K562 (cell line): Measurements from ENCODE around the gene MYLK4. TPM values are rescaled to one million over a fixed set of nuclear protein-coding genes. Genes with fewer than 3 reads are reported as not detected.

Experiments used
- ESRRB ChIP-seq: fragments of 250-450 bp; sonication (Bioruptor Pico); IDR thresholded peaks from 2 replicates; pipeline ENCODE4 v1.5.0; 2020; ENCODE audit warnings: mild to moderate bottlenecking, moderate library complexity, borderline replicate concordance
- ETV1 ChIP-seq: fragments of 450-650 bp; conservative IDR thresholded peaks from 2 replicates; pipeline ENCODE4 v1.6.1; 2016; ENCODE audit warnings: missing genetic modification characterization, control low read depth, low read depth, missing compliant biosample characterization
- FOXK1 ChIP-seq: sonication (generic); formaldehyde crosslinking; IDR thresholded peaks from 2 replicates; pipeline ENCODE4 v1.8.0; 2022; ENCODE audit warnings: missing genetic modification reagents, mild to moderate bottlenecking, borderline replicate concordance
- HES1 ChIP-seq: fragments of 450-650 bp; IDR thresholded peaks from 2 replicates; pipeline ENCODE4 v1.6.1; 2016; ENCODE audit warnings: low read depth, mild to moderate bottlenecking, moderate library complexity
- HMBOX1 ChIP-seq: sonication (generic); IDR thresholded peaks from 2 replicates; pipeline ENCODE4 v1.6.1; 2016
- MAFK ChIP-seq: IDR thresholded peaks from 2 replicates; pipeline ENCODE4 v1.6.1; 2011; ENCODE audit warnings: low read length, improper control_type of control experiment
- PCBP1 ChIP-seq: fragments of 200-400 bp; formaldehyde crosslinking; IDR thresholded peaks from 2 replicates; pipeline ENCODE4 v1.6.1; 2018; ENCODE audit warnings: mild to moderate bottlenecking, low read depth, low read length; ENCODE audit not compliant: poor library complexity, severe bottlenecking
- POLR3G ChIP-seq: IDR thresholded peaks from 2 replicates; pipeline ENCODE4 v1.6.1; 2011; ENCODE audit not compliant: insufficient read length, insufficient replicate concordance; ENCODE audit errors: extremely low read depth
- PTBP1 ChIP-seq: fragments of 200-400 bp; formaldehyde crosslinking; IDR thresholded peaks from 2 replicates; pipeline ENCODE4 v1.6.1; 2017; ENCODE audit warnings: low read depth, low read length
- SUPT5H ChIP-seq: fragments of 450-650 bp; IDR thresholded peaks from 2 replicates; pipeline ENCODE4 v1.6.1; 2016
- ZBTB1 ChIP-seq: sonication (generic); formaldehyde crosslinking; IDR thresholded peaks from 2 replicates; pipeline ENCODE4 v1.8.1; 2023; ENCODE audit warnings: missing genetic modification reagents, low read depth, mild to moderate bottlenecking, borderline replicate concordance
- ZNF232 ChIP-seq: sonication (generic); formaldehyde crosslinking; IDR thresholded peaks from 2 replicates; pipeline ENCODE4 v1.8.0; 2022; ENCODE audit warnings: mild to moderate bottlenecking, missing genetic modification reagents
- ZNF239 ChIP-seq: fragments of 250-450 bp; sonication (Bioruptor Pico); IDR thresholded peaks from 2 replicates; pipeline ENCODE4 v1.4.0; 2020; ENCODE audit warnings: mild to moderate bottlenecking
- ZNF354B ChIP-seq: fragments of 250-450 bp; sonication (Bioruptor Pico); IDR thresholded peaks from 2 replicates; pipeline ENCODE4 v1.4.0; 2020
- ZNF586 ChIP-seq: fragments of 450-650 bp; formaldehyde crosslinking; conservative IDR thresholded peaks from 2 replicates; pipeline ENCODE4 v1.4.0; 2020; ENCODE audit warnings: mild to moderate bottlenecking, moderate library complexity
- ZNF76 ChIP-seq: fragments of 250-450 bp; sonication (Bioruptor Pico); IDR thresholded peaks from 2 replicates; pipeline ENCODE4 v1.4.0; 2020; ENCODE audit warnings: mild to moderate bottlenecking, moderate library complexity, borderline replicate concordance
- polyA plus RNA-seq, 8 experiments: library from polyadenylated mRNA; depleted of rRNA in 4 of 8; stranded (reverse) in 5 of 8; unstranded in 3 of 8; fragments of >200 nt; fragmentation: Nextera tagmentation in 2 of 8; fragmentation: Illumina TruSeq in 1 of 8; extraction: Ambion mirVana in 2 of 8; extraction: Trizol in 1 of 8; gene quantifications; 2 replicates each; pipeline versions ENCODE4 v1.2.1 to v1.2.3, GENCODE V29; 2011 to 2014; ENCODE audit warnings: inconsistent platforms in 1 of 8, missing spikeins in 1 of 8
- total RNA-seq, 7 experiments: library from RNA; depleted of rRNA in 6 of 7; stranded (reverse); fragments of >200 nt in 6 of 7; fragmentation: Illumina TruSeq in 2 of 7; extraction: Trizol in 2 of 7; gene quantifications; 2 replicates each; pipeline versions ENCODE4 v1.2.1 to v1.2.3, GENCODE V29; 2011 to 2021; ENCODE audit warnings: low replicate concordance in 1 of 7
- TF ChIP-seq, protein P1 (sequence below): fragments of 200-600 bp; sonication (generic); IDR thresholded peaks from one replicate; pipeline ENCODE4 v1.6.1; 2012; ENCODE audit warnings: mild to moderate bottlenecking, low read depth, low read length, inconsistent platforms

The MYLK4 gene
- total and polyA plus RNA-seq, 9 of the 15 experiments (the other 6 are each of a cell fraction or from before 2014, with no cell fraction given): 0.01 to 0.15 (median 0.06) TPM

DNA sequence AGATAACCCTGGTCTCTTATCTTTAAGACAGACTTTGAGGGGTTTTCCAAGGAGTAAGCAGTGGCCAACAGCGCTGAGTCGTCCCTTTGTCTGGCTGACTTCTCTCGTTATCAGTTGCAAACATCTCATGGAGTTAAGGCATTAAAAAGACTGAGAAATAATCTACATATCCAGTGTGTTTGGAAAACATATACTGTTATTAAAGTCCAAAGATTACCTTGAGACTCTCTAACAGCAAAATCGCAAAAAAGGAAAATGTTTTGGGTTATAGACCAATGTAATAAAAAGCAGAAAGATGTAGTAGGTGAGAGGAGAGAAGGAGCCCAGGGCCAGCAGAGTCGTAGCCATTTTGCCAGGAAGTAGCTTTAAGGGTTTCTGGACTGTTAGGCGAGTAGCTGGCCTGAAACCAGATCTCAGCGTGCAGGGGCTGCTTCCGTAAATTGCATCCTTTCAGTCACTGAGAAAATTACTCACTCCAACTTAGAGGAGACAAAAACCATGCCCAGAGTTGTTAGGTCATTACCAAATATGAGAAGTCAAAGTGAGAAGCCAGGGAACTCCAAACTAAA is 24.6 kb downstream of the MYLK4 start (continued):
- TF ChIP-seq HES1 (no peak), ZBTB1 (CRISPR knock-in tag) (no peak), ESRRB (no peak), HMBOX1 (no peak), SUPT5H (no peak), ZNF76 (peak; percentile 12; the same call in 1 of the 2 replicates), MAFK (no peak), ZNF354B (CRISPR knock-in tag) (no peak), FOXK1 (CRISPR knock-in tag) (no peak), ZNF232 (CRISPR knock-in tag) (no peak), ZNF239 (CRISPR knock-in tag) (peak; percentile 12; the same call in 1 of the 2 replicates), POLR3G (no peak), ZNF586 (no peak), PCBP1 (no peak), ETV1 (tag) (no peak), PTBP1 (no peak)
- TF ChIP-seq, protein P1, sequence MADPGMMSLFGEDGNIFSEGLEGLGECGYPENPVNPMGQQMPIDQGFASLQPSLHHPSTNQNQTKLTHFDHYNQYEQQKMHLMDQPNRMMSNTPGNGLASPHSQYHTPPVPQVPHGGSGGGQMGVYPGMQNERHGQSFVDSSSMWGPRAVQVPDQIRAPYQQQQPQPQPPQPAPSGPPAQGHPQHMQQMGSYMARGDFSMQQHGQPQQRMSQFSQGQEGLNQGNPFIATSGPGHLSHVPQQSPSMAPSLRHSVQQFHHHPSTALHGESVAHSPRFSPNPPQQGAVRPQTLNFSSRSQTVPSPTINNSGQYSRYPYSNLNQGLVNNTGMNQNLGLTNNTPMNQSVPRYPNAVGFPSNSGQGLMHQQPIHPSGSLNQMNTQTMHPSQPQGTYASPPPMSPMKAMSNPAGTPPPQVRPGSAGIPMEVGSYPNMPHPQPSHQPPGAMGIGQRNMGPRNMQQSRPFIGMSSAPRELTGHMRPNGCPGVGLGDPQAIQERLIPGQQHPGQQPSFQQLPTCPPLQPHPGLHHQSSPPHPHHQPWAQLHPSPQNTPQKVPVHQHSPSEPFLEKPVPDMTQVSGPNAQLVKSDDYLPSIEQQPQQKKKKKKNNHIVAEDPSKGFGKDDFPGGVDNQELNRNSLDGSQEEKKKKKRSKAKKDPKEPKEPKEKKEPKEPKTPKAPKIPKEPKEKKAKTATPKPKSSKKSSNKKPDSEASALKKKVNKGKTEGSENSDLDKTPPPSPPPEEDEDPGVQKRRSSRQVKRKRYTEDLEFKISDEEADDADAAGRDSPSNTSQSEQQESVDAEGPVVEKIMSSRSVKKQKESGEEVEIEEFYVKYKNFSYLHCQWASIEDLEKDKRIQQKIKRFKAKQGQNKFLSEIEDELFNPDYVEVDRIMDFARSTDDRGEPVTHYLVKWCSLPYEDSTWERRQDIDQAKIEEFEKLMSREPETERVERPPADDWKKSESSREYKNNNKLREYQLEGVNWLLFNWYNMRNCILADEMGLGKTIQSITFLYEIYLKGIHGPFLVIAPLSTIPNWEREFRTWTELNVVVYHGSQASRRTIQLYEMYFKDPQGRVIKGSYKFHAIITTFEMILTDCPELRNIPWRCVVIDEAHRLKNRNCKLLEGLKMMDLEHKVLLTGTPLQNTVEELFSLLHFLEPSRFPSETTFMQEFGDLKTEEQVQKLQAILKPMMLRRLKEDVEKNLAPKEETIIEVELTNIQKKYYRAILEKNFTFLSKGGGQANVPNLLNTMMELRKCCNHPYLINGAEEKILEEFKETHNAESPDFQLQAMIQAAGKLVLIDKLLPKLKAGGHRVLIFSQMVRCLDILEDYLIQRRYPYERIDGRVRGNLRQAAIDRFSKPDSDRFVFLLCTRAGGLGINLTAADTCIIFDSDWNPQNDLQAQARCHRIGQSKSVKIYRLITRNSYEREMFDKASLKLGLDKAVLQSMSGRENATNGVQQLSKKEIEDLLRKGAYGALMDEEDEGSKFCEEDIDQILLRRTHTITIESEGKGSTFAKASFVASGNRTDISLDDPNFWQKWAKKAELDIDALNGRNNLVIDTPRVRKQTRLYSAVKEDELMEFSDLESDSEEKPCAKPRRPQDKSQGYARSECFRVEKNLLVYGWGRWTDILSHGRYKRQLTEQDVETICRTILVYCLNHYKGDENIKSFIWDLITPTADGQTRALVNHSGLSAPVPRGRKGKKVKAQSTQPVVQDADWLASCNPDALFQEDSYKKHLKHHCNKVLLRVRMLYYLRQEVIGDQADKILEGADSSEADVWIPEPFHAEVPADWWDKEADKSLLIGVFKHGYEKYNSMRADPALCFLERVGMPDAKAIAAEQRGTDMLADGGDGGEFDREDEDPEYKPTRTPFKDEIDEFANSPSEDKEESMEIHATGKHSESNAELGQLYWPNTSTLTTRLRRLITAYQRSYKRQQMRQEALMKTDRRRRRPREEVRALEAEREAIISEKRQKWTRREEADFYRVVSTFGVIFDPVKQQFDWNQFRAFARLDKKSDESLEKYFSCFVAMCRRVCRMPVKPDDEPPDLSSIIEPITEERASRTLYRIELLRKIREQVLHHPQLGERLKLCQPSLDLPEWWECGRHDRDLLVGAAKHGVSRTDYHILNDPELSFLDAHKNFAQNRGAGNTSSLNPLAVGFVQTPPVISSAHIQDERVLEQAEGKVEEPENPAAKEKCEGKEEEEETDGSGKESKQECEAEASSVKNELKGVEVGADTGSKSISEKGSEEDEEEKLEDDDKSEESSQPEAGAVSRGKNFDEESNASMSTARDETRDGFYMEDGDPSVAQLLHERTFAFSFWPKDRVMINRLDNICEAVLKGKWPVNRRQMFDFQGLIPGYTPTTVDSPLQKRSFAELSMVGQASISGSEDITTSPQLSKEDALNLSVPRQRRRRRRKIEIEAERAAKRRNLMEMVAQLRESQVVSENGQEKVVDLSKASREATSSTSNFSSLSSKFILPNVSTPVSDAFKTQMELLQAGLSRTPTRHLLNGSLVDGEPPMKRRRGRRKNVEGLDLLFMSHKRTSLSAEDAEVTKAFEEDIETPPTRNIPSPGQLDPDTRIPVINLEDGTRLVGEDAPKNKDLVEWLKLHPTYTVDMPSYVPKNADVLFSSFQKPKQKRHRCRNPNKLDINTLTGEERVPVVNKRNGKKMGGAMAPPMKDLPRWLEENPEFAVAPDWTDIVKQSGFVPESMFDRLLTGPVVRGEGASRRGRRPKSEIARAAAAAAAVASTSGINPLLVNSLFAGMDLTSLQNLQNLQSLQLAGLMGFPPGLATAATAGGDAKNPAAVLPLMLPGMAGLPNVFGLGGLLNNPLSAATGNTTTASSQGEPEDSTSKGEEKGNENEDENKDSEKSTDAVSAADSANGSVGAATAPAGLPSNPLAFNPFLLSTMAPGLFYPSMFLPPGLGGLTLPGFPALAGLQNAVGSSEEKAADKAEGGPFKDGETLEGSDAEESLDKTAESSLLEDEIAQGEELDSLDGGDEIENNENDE: no peak
